AG04450 (cell line): ENCODE results near the gene CCZ1. TPM values are rescaled to one million over a fixed set of nuclear protein-coding genes. Genes with fewer than 3 reads are reported as not detected.
"Not testable (repeated sequence)": the region's sequence is repeated elsewhere in the genome, so short reads cannot be mapped to it uniquely, and the experiment has no call there.

Experiments
- CTCF ChIA-PET: fragments of 300-600, 350-600 bp; formaldehyde crosslinking; extraction: SDS; loops from one replicate; lab custom pipeline; 2022; ENCODE audit warnings: antibody characterized with exemption, inconsistent platforms; lab: Charles Lee
- POLR2A ChIA-PET: fragments of 350-600 bp; formaldehyde crosslinking; extraction: SDS; loops from one replicate; lab custom pipeline; 2021; ENCODE audit warnings: antibody characterized with exemption, inconsistent platforms; lab: Yijun Ruan, JAX
- DNase-seq: peaks from one replicate; pipeline ENCODE4 v3.0.0-alpha.2; 2011; ENCODE audit warnings: low read depth, low spot score
- H3K27ac ChIP-seq: one replicate; pipeline ENCODE4 v1.5.1; 2012; ENCODE audit warnings: low read depth, low read length, control low read depth
- H3K27me3 ChIP-seq: one replicate; pipeline ENCODE4 v1.6.0; 2012; ENCODE audit warnings: low read length; ENCODE audit not compliant: control insufficient read depth, insufficient read depth
- H3K4me3 ChIP-seq: 2 replicates; pipeline ENCODE4 v1.5.1; 2011; ENCODE audit warnings: mild to moderate bottlenecking, low read depth, low read length, control low read depth
- H3K9me3 ChIP-seq: 2 replicates; pipeline ENCODE4 v1.5.1; 2012; ENCODE audit warnings: low read length; ENCODE audit not compliant: control insufficient read depth, insufficient read depth
- polyA plus RNA-seq: library from polyadenylated mRNA; depleted of rRNA; stranded (reverse); fragments of >200 nt; gene quantifications from 2 replicates; pipeline ENCODE4 v1.2.3, GENCODE V29; 2011
- TF ChIP-seq, protein P1 (sequence below): IDR thresholded peaks from 2 replicates; pipeline ENCODE4 v1.5.1; 2011; ENCODE audit warnings: low read depth, low read length, control low read depth, inconsistent platforms

The CCZ1 gene
- polyA plus RNA-seq, 1 experiment: 72.2 TPM

DNA sequence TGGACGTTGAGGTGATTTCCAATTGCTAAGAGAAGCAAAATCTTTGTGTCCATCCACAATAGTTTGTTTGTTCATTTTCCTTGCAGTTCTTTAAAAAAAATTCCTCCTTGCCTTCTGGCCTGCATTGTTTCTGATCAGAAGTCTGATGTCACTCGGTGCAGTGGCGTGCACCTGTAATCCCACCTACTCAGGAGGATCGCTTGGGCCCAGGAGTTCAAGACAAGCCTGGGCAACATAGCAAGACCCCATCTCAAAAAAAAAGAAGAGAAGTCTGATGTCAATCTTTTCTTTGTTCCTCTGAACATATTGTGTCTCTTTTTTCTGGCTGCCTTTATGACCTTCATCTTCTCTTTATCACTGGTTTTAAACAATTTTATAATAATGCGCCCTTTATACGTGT, 31.5 kb upstream of the CCZ1 start:
- H3K27me3 ChIP-seq: peaks cover 7% of the 10 kb centered on the region
- TF ChIP-seq, protein P1, sequence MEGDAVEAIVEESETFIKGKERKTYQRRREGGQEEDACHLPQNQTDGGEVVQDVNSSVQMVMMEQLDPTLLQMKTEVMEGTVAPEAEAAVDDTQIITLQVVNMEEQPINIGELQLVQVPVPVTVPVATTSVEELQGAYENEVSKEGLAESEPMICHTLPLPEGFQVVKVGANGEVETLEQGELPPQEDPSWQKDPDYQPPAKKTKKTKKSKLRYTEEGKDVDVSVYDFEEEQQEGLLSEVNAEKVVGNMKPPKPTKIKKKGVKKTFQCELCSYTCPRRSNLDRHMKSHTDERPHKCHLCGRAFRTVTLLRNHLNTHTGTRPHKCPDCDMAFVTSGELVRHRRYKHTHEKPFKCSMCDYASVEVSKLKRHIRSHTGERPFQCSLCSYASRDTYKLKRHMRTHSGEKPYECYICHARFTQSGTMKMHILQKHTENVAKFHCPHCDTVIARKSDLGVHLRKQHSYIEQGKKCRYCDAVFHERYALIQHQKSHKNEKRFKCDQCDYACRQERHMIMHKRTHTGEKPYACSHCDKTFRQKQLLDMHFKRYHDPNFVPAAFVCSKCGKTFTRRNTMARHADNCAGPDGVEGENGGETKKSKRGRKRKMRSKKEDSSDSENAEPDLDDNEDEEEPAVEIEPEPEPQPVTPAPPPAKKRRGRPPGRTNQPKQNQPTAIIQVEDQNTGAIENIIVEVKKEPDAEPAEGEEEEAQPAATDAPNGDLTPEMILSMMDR: no peak
- H3K4me3 ChIP-seq: no peak overlapping the region
- ChIA-PET CTCF (no interaction called here), POLR2A (no interaction called here)
- H3K9me3 ChIP-seq: no peaks in the 10 kb centered on the region; the same call in 1 of the 2 replicates
- H3K27ac ChIP-seq: no peak overlapping the region
- DNase-seq: no peak

DNA sequence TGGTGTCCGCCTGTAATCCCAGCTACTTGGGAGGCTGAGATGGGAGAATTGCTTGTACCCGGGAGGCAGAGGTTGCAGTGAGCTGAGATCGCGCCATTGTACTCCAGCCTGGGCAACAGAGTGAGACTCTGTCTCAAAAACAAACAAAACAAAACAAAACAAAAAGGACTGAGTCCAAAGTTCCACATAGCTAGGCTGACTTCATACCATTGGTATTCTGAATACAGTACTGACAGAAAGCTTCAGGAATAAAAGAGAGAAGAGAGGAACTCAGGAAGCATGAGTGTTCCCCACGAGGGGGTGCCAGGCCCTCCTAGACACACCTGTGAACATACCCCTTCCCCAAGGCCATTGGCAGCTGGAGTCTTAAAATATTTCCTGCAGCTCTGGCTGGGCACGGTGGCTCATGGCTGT, 29.6 kb upstream of the CCZ1 start:
- POLR2A ChIA-PET: not testable (repeated sequence)

DNA sequence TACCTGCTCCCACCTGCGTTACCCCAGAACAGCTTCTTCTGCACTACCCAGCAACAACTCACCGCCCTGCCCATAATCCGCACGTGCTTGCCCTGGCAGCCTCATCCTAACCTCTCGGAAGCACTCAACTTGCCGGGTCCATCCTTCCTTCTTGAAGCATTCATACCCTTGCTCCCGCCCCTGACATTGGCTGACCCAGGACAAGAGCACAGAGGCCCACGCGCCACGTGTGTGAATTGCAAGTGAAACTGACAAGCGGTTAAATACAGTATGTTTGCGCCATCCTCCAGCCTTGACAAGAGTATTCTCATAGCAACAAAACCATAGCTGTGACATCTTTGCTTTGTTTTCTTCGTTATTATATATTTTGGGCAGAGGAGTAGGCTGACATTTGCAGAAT, 28.8 kb upstream of the CCZ1 start:
- Histone ChIP-seq H3K9me3 (no peaks in the 10 kb centered on the region; the same call in 1 of the 2 replicates), H3K27me3 (peaks cover 7% of the 10 kb centered on the region), H3K27ac (no peak overlapping the region), H3K4me3 (no peak overlapping the region)
- TF ChIP-seq, protein P1: no peak
- ChIA-PET POLR2A (no interaction called here), CTCF (no interaction called here)
- DNase-seq: no peak

More for the DNA sequence above, 29.6 kb upstream of the CCZ1 start:
- DNase-seq, H3K27ac ChIP-seq, H3K4me3 ChIP-seq, H3K27me3 ChIP-seq, H3K9me3 ChIP-seq: not testable (repeated sequence)
- CTCF ChIA-PET: interaction anchor here (1.6 kb wide), 1 partner anchor 13 kb away, joined by 3 read pairs; no protein-coding TSS in a partner anchor

DNA sequence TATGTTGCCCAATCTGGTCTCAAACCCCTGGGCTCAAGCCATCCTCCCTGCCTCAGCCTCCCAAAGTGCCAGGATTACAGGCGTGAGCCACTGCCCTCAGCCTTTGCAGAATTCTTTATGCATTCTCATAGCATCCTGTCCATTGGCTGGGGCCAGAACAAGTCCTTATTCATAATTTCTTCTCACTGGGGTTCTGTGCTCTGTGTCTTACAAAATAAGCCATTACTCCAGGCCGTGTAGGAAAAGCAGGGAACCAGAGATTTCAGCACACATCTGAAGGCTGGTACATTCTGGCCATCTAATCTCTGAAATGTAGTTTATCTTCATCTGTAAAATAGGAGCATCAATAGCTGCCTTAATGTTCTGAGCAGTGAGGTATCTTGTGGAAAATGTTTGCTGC, 28.2 kb upstream of the CCZ1 start:
- Histone ChIP-seq H3K4me3 (no peak overlapping the region), H3K9me3 (no peaks in the 10 kb centered on the region; the same call in 1 of the 2 replicates), H3K27me3 (peaks cover 7% of the 10 kb centered on the region), H3K27ac (no peak overlapping the region)
- DNase-seq: no peak
- POLR2A ChIA-PET: no interaction called here
- CTCF ChIA-PET: no interaction called here
- TF ChIP-seq, protein P1: no peak

DNA sequence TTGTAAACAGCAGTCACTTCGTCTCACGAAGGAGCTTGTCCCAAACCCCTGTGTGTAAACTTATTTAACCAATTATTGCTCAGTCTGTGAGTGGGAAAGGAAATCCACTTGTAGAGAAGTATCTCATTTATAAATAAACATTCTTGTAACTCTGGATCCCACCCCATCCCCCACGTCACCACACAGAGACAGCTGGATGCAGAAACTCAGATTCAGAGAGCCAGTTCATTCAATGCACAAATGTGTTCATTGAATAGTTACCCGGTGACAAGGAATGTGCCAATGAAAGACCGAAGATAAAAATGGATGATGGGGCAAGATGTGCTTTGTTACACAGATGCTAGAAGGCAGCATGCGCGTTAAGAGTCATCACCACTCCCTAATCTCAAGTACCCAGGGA, 26.2 kb upstream of the CCZ1 start:
- no peak overlapping the region for H3K27ac ChIP-seq
- TF ChIP-seq, protein P1: no peak
- no peak for DNase-seq
- ChIA-PET CTCF (interaction anchor here (1.1 kb wide), 1 partner anchor 16 kb away, joined by 6 read pairs; no protein-coding TSS in a partner anchor), POLR2A (no interaction called here)
- no peak overlapping the region for H3K4me3 ChIP-seq
- peaks cover 3% of the 10 kb centered on the region for H3K27me3 ChIP-seq
- no peaks in the 10 kb centered on the region; the same call in 1 of the 2 replicates for H3K9me3 ChIP-seq

DNA sequence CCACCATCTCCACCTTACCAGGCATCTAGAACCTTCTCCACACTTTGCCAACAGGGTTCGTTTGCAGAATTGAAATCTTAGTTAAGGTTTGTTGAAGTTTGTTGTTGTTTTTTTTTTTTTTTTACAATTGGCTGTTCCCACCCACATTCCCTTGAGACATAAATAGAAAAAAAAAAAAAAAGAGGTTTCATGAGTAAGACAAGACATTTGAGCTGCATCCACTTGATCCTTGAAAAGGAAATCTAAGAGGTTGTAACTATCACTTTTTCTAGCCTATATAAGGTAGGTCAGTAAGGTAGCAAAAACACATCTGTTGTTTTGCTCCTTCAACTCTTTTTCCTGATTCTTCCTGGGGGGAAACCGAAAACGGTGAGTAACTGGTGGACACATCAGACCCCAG, 18.9 kb upstream of the CCZ1 start:
- H3K27ac ChIP-seq, H3K9me3 ChIP-seq, CTCF ChIA-PET, H3K27me3 ChIP-seq, H3K4me3 ChIP-seq, DNase-seq: not testable (repeated sequence)
- POLR2A ChIA-PET: interaction anchor here (0.7 kb wide), 1 partner anchor 24 kb away, joined by 6 read pairs; no protein-coding TSS in a partner anchor

DNA sequence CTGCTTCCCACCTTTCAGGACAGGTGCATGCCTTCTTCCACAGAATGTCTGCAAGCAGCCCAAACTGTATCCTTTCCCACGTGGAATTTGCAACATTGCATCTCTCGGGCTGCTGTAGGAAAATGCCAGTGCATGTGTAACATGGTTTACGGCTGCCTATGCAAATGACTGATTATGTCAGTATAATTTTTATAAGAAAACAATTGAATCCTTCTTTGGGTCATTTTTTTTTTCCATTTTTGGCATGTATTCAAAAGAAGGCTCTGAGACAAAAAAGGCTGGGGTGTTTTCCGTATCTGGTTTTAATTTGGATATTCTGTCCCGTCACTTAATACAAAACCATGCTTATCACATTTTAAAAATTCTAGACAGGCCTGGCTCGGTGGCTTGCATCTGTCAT, 18.4 kb upstream of the CCZ1 start:
- H3K9me3 ChIP-seq, CTCF ChIA-PET: not testable (repeated sequence)
- POLR2A ChIA-PET: interaction anchor here (0.7 kb wide), 1 partner anchor 25 kb away, joined by 6 read pairs; no protein-coding TSS in a partner anchor

DNA sequence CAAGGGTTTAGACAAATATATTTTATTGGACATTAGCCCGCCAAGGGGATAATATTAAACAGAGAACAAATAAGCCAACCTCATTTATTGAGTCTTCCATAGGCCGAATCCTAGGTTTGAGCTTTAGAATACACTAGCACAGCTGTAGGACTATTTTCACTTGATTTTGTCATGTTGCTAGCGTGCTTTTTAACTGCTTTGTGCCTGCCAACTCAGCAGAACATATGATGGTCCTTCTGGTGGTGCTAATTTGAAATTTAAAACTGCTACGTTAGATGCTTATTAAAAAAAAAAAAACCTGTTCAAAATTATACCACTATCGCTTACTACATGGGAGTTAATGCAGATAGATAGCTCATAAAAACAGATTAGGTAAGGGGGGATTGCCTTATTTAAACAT, 14.1 kb upstream of the CCZ1 start:
- CTCF ChIA-PET, H3K27me3 ChIP-seq, H3K27ac ChIP-seq, H3K4me3 ChIP-seq, POLR2A ChIA-PET, H3K9me3 ChIP-seq, DNase-seq: not testable (repeated sequence)

More for the DNA sequence above, 18.4 kb upstream of the CCZ1 start:
- H3K27ac ChIP-seq, DNase-seq, H3K4me3 ChIP-seq, H3K27me3 ChIP-seq: not testable (repeated sequence)

DNA sequence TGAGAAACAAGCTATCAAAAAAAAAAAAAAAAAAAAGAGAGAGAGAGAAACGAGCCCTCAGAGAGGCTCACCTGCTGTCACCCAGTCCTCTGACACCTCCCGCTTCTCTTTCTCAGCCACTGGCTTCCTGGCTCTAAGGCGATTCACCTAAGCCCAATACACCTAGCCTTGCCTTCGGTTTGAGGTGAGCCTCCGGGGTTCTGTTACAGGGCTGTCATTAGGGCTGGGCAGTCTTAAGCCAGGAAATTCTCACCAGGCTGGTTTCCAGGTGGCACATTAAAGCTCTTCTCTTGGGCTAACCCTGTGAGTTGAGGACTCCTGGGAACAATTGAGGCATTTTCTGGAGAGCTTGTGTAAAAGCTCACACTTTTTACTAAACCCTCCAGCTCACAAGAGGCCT, 10.5 kb upstream of the CCZ1 start:
- DNase-seq, H3K4me3 ChIP-seq, H3K27me3 ChIP-seq, POLR2A ChIA-PET, CTCF ChIA-PET, H3K27ac ChIP-seq, H3K9me3 ChIP-seq: not testable (repeated sequence)
